Stimulated activated CD8-positive, alpha-beta memory T cell treated with anti-CD3 and anti-CD28 coated beads, Interleukin-7, amount 100 ng/mL, for 1 hour (primary cell): ENCODE results near the gene ADSL.
"Not testable (repeated sequence)": the region's sequence is repeated elsewhere in the genome, so short reads cannot be mapped to it uniquely, and the experiment has no call there.

Experiments used
- DNase-seq, 2 donors: peaks; one replicate each; pipeline ENCODE4 v3.0.0-alpha.2; 2020; ENCODE audit warnings: low read depth in 2 of 2

Gene ADSL

DNA sequence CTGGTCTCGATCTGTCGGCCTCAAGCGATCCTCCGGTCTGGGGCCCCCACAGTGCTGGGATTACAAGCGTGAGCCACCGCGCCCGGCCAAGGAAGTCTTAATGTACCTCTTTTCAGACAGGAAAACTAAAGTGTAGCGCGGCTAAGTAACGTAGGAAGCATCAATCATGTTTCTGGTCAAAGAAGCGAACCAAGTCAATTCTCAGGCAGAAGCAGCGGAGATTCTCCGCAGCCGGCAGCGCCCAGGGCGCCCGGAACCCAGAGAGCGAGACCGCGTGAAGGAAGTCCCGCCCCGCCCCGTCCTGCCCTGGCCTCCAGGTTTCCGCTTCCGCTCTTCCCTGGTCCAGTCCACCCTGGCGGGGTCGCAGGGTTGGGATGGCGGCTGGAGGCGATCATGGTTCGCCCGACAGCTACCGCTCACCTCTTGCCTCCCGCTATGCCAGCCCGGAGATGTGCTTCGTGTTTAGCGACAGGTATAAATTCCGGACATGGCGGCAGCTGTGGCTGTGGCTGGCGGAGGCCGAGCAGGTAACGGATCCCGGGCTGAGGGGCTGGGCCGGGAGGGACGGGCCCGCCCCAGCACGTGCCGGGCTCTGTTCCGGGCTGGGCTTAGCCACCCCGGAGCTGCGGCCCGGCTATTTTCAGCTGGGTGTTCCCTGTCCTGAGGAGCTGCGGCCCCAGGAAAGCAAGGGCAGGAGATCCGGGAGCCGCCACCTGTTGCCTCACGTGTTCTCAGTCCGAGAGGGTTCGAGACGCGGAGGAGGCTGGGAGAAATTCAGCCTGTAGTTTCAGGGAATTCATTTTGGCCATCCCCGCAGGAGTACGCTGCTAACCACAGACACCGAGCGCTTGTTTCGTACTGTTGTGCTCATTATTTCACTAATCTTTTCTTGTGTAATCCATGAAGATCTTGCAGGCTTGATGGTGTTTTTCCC, at the start of gene ADSL:
Gene ADSL, plus strand, starts transcription at position 316 of the 934 bp plus-strand sequence. Its CDS starts 59 bp downstream, at position 375.
- peak; percentile 59 to 63 for DNase-seq

DNA sequence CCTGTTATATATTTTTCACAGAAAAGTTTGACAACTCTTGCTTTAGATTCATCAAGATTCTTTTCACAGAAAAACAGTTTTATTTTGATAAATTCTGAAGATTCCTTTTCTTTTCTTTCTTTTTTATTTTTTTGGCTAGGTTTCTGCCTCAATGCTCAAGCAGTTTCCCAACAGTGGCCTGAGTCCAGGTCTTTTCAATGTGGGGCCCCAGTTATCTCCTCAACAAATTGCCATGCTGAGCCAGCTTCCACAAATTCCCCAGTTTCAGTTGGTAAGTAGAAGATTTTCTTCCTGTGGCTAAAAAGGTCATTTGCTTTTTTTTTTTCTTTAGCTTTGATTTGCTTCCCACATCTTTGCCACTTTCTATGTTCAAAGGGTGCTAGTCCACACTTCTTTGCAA, 46.0 kb upstream of the ADSL start:
- no peak for DNase-seq

DNA sequence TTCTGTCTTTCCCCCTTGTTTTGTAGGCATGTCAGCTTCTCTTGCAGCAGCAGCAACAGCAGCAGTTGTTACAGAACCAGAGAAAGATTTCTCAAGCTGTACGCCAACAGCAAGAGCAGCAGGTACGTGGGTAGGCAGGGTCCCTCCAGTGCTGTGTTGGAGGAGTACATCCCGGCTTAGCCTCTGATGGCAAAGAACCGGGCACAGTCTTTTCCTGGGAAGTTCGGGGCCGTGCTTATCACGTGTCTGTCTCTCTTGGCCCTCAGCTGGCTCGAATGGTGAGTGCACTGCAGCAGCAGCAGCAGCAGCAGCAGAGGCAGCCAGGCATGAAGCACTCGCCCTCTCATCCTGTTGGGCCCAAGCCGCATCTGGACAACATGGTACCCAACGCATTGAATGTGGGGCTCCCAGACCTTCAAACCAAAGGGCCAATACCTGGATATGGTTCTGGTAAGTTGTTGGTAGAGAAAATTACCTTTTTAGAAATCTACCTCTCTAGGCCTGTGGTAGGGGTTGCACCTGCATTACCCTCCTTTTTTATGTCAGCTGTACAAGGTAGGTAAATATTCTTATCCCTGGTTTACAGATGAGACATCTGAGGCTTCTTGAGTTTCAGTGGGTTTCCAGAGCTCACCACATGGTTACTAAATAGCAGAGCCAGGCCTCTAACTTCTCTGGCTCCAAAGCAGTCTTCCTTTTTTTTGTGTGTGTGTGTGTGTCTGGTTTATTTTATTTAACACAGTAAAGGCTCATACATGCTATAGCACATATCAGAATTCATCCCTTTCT, 45.2 kb upstream of the ADSL start:
- no peak for DNase-seq

DNA sequence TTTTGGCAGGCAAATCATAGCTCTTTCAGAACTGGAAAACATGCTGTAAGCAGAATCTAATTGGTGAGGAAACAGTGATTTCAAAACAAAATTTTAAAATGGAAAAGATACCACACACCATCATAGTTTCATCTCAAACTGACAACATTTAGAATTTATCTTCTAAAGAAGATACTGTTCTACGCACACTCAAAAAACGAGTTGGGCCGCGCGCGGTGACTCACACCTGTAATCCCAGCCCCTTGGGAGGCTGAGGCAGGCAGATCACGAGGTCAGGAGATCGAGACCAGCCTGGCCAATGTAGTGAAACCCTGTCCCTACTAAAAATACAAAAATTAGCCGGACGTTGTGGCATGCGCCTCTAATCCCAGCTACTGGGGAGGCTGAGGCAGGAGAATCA, 44.2 kb upstream of the ADSL start:
- no peak for DNase-seq

DNA sequence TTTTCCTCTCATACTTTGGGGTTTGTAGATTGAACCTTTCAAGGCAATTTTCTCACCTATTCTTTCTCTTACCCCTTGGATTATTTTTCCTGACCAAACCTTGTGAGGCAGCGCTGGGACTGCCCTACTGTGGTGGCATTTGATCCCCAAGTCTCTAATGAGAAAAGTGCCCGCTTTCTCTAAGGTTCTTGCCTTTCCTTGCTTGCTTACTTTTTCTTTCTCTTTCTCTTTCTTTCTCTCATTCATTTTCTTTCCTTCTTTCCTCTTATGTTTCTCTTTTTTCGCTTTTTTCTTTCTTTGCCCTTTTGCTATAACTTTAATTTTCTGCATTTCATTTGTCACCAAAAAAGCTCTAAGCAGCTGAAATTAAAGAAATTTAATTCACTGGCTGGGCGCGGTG, 40.7 kb upstream of the ADSL start:
- no peak for DNase-seq

DNA sequence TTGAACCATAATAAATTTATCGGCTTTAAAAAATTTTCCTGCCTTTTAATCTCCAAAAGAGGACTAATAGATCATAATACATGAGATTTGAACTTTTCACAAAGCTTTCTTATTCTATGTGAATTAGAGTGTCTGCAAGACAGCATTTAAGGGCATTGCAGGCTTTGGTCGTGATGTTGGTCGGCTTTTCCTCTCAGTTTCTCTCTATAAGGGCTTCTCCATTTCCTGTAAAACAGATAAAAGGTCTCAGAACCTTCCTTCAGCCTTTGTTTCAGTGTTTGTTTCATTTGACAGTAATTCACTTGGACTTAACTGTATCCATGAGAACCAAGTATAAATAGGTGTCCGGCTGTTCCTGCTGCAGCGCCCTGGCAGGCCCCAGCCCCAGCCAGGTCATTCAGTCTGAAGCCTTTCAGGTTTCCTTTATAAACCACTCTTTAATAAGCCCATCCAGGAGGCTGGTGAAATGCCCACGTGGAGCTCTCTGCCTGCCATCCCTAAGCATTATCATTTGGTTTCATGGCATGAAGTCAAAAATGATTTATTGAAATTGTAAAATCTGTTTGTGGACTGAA, 37.2 kb upstream of the ADSL start:
- DNase-seq = no peak

DNA sequence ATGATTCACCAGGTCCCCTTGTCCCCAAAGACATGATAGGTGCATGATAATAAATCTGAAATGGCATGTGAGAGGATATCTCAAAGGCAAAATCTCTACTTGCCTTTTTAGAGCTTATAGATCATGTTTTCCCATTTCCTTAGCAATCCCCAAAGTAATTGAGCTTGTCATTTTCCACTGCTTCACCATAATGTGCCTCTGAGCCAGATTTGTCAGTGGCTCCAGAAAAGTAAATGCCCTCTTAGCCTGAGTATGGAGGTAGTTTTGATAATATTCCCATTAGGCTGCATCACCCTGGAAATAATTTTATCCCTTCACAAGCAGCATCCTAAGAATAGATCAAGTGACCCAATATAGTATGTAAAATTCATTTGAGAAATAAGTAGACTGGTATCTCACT, 36.7 kb upstream of the ADSL start:
- no peak for DNase-seq

DNA sequence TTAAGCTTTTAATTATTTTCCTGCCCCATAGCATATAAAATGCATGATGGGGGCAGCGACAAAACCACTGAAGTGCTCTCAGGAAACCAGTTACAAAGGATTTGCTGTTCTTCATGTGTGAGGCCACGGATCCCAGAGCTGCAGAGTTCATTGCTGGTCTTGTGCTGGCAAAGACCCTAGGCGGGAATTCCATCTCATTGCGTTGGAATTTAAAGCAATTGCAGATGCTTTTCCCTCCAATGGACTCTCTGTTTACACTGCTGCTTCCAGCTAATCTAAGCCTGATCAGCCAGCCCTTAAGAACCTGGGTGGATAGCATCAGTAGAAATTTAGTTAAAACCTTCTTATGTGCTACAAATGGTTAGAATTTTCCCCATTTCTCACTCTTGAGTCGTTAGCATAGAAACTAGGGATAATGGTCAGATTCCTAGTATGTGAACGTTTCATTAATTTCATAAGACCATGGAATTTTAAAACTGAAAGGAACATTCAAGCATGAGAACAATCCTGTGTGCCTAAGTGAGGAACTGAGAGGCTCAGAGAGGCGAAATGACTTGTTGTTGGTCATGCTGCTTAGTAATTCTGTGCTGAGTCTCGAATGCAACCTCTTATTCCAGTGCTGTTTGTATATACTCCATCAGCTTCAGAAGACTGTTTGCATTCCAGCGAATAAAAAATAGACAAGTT, 36.1 kb upstream of the ADSL start:
- DNase-seq = no peak

DNA sequence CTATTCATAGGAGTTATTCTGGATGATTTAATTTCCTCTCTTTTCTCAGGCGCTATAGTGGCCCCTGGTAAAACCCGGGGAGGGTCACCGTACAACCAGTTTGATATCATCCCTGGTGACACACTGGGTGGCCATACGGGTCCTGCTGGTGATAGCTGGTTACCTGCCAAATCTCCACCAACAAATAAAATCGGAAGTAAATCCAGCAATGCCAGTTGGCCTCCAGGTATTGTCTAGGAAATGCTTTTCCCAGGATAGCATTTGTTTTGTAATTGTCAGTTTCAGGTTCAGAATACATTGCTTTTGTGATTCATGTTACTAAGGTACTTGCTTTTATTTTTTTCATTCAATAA, 35.6 kb upstream of the ADSL start:
- no peak for DNase-seq

DNA sequence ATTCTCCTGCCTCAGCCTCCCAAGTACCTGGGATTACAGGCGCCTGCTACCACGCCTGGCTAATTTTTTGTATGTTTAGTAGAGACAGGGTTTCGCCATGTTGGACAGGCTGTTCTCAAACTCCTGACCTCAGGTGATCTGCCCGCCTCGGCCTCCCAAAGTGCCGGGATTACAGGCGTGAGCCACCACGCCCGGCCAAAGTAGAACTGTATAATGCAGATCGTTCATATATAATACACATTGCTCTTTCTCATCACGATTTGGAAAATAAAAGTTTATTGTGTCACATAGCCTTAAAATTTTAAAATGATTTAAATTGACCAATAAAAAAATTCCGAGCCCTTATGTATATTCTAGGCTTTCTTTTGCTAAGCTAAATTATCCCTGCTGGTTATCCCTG, 34.7 kb upstream of the ADSL start:
- not testable (repeated sequence) for DNase-seq

DNA sequence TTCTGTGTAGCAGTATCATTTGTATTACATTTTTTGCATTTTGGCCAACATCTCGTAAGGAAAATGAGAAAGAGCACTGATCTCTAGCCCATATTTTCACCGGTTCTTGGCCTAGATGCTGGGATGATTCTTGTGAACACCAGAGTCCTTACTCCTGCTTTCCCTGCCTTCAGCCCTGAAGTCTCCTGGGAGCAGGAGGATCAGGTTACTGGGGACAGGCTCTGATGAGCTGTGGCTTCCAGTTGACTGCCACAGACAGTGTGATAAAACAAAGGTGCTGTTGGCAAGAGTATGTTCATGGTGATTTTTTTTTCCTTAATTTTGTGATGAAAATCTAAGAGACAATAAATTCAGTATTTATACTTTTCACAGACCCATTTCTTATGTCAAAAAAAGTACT, 34.2 kb upstream of the ADSL start:
- no peak for DNase-seq

DNA sequence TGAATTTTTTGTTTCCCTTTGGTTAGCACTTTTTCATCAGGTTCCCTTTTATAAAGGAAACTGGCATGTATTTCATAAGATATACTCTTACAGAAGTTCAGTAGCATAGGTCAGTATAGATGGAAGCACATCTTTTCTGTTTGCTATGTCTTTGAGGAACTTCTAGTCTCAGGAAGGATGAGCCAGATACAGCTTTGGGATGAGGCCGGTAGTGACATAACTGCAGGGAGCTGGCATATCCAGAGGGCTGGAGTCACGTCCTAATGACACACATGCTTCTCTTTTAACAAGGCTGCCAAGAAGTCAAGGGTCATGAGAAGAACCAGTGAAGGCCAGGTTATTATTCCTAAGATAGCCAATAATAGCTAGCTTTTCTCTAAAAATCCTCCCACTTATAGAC, 33.3 kb upstream of the ADSL start:
- DNase-seq = no peak

DNA sequence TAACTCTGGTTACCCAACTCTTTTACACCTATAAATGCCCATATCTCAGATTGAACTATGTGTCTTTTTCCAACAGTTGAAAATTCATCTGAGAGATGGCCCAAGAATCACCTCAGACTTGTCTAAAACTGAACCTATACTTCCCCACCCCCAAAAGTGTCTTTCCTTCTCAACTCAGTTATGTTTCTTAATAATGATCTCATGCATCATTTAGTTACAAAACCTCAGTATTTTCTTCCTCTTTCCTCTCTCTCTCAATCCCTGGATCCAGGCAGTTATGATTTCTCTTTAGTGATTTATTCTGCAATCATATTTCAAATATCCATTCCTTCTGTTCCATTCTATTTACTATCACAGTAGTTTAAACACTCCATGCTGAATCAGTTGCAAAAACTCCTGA, 32.3 kb upstream of the ADSL start:
- DNase-seq = no peak

DNA sequence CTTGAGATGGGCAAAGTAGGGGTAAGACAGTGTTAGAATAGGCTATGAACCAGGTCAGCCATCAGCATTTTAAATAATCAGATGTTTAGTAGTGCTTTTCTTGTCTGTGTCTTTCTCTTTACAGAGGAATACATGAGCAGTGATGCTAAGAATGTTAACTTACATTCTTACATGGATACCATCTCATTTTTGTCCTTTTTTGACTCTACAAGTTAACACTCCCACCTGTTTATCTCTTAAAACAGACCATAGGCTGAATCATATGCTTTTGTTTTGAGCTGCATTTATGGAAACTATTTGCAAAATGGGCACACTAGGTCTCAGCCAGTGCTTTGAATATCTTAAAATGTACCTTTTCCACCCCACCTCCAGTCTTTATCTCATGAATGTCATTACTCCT, 25.6 kb upstream of the ADSL start:
- no peak for DNase-seq

DNA sequence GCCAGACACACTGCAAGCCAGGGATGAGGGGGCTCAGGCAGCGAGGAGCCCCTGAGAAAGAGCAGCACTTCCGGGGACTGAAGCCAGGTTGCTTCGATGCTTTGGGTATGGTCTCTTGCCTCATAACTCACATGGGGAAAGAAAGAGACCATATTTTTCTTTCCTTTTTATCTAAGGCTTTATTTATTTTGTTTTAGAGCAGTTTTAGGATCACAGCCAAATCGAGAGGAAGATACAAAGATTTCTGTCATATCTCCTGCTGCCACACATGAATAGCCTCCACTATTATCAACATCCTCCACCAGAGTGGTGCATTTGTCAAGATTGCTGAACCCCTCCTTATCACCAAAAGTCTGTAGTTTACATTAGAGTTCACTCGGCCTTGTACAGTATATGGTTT, 24.3 kb upstream of the ADSL start:
- no peak for DNase-seq

DNA sequence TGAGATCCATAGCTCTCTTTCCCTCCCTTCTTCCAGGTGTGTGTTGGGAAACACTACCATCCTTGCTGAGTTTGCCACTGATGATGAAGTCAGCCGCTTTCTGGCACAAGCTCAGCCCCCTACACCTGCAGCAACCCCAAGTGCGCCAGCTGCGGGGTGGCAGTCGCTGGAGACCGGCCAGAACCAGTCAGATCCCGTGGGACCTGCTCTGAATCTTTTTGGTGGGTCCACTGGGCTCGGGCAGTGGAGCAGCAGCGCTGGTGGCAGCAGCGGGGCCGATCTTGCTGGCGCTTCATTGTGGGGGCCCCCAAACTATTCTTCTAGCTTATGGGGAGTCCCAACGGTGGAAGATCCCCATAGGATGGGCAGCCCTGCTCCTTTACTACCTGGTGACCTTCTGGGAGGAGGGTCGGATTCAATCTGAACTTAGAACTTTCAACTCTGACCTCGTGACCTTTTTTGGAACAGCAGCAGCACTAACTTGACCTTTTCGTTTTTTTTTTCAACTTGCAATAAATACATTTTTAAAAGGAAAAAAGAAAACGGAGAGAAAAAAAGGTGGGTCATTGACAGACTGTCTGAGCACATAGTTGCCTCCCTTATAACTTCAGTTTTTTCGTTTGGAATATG, 23.4 kb upstream of the ADSL start:
- no peak for DNase-seq

DNA sequence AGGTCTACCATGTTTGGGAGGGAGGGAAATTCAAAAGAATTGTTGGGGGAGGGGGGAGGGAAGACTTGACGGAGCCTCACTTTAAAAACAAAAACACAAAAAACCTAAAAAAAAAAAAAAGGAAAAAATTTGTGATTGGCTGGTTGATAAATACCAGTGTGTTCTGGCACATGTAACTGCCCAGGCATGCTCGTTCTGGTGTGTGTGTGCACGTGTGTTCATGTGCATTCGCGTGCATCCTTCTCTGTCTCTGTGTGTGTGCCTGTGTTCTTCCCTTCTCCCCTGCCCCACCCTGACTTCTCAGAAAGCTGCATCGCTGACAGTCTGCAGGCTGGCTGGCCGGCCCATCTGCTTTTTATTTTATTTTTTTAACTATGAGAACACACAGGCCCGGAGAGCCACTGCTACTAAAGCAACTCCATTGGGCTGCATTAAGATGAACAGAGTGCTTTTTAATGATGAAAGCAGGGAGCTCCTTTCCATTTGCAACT, 22.6 kb upstream of the ADSL start:
- no peak for DNase-seq

DNA sequence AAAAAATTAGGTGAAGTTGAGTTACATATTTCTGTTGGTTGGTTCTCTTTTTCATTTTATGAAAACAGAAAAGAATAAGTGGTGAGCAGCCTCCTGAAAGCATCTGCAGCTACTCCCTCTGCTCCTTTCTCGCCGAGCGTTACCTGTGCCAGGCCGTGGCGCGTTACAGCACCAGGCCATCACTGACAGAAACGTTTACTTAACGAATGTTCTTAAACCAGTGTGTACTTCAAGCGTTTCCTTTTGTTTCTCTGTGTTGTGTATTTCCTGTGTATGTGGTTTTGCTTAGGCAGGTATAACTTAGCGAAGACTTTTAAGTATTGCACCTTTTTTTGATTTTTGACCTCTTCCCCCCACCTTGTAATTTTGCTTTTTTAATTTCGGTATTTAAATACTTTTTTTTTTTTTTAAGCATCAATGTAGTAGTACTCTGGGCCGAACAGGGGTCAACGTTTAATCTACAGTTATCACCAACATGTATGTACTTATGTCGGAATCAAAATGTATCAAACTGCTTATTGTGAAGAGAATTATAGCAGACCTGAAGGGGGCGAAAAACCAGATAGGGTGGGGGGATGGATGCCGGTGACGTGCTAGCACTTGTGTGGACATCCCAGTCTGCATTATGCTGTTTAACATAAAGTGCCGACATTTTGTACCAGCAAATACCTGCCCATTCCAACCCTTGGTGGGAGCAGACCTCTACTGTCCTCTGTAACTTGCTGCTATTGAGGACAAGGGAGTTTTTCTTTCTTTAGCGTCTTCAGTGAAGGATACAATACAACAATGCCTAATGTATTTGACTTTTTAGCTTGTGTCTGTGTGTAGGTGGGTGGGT, 21.6 kb upstream of the ADSL start:
- DNase-seq = no peak

DNA sequence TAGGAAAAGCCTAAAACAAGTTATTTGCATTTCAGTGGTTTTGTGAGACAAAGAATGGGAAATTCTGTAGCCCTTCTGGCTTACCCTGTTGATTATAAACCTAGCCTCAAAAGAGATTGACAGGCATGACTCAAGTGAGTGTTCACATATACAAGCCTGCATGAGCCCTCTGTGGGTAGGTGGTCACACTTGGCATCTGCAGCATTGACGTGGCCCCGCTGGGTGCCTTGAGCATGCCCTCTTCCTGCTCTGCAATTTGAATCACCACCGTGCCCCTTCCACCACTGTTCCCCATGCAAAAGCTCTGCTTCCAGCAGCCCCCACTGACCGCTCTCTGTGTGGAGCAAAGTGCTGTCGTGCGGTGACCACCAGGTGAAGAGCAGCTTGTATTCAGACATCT, 21.0 kb upstream of the ADSL start:
- peak in 1 of 2 donors; percentile 15 for DNase-seq

DNA sequence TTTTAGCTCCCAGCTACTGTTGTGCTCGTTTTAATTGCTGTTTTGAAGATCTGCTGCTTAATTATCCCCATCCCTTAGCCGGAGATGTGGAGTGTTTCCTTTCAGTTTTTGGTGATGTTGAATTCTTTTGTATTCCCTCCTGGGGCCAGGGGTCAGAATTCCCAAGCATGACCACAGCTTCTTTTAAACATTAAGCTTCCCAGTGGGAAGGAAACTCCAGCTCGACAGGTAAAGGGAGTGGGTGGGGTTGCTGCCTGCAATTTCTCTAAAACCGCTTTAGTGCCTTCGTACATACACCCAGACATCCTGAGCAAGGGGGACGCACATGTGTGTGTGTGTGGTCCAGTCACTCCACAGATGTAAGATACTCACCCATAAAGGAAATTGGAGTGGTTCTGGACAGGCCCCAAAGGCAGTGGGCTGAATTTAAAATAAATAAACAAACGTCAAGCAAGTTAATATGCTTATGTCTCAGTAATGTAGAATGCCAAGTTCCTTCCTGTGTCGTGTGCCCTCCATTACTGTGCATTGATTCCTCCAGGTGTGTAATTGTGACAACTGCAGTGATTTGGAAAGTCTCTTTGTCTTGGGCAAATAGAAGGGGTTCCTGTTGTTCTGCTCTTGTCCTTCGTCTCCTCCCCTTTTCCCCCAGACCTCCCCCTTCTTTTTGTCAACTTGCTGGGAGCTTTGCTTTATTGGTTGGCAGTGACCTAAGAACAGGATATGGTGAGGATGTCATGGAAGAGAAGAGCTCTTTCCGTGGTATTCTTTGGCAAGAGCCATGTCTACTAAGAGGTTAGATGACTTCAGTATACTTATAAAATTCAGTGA, 19.2 kb upstream of the ADSL start:
- no peak for DNase-seq
